A673 (cell line): Measurements from ENCODE around the gene NBEAL1. TPM values are rescaled to one million over a fixed set of nuclear protein-coding genes. Genes with fewer than 3 reads are reported as not detected.
"Not testable (repeated sequence)": the region's sequence is repeated elsewhere in the genome, so short reads cannot be mapped to it uniquely, and the experiment has no call there.

Source experiments
- BruUV-seq: library from RNA; stranded (reverse); fragments of 400-500 nt; replicated peaks from 2 replicates; lab custom pipeline; 2021; lab: Mats Ljungman, UMichigan
- CTCF ChIA-PET: fragments of 300-600 bp; sonication (Branson Sonifier 250); formaldehyde crosslinking; loops from one replicate; lab custom pipeline; 2022; ENCODE audit warnings: antibody characterized with exemption; lab: Charles Lee
- POLR2A ChIA-PET: fragments of 300-600 bp; sonication (Branson Sonifier 250); formaldehyde crosslinking; loops from one replicate; lab custom pipeline; 2022; ENCODE audit warnings: antibody characterized with exemption; ENCODE audit not compliant: low non-redundant PET; lab: Charles Lee
- DNase-seq: peaks from one replicate; pipeline ENCODE4 v3.0.0-alpha.2; 2015; ENCODE audit warnings: low spot score
- H3K27ac ChIP-seq: fragments of 200-600 bp; sonication (generic); 2 replicates; pipeline ENCODE4 v1.5.1; 2016; ENCODE audit warnings: mixed run types, low read depth, mild to moderate bottlenecking, mixed read lengths, antibody characterized with exemption, low read length; ENCODE audit not compliant: poor library complexity, severe bottlenecking
- H3K27me3 ChIP-seq: fragments of 200-600 bp; sonication (generic); replicated peaks from 2 replicates; pipeline ENCODE4 v1.6.1; 2017; ENCODE audit warnings: mixed run types, low read depth, mild to moderate bottlenecking, mixed read lengths, antibody characterized with exemption, low read length; ENCODE audit not compliant: insufficient read depth, poor library complexity
- H3K36me3 ChIP-seq: fragments of 200-600 bp; sonication (generic); 2 replicates; pipeline ENCODE4 v1.6.1; 2016; ENCODE audit warnings: mixed run types, mild to moderate bottlenecking, mixed read lengths, antibody characterized with exemption, low read length; ENCODE audit not compliant: insufficient read depth, poor library complexity, severe bottlenecking
- H3K4me1 ChIP-seq: fragments of 200-600 bp; sonication (generic); 2 replicates; pipeline ENCODE4 v1.6.1; 2017; ENCODE audit warnings: mixed run types, mild to moderate bottlenecking, mixed read lengths, antibody characterized with exemption, low read length; ENCODE audit not compliant: insufficient read depth, poor library complexity, severe bottlenecking
- H3K4me3 ChIP-seq: fragments of 200-600 bp; sonication (generic); 2 replicates; pipeline ENCODE4 v1.5.1; 2016; ENCODE audit warnings: low read depth, mixed run types, mild to moderate bottlenecking, mixed read lengths, low read length; ENCODE audit not compliant: poor library complexity, severe bottlenecking
- H3K9me3 ChIP-seq: fragments of 200-600 bp; sonication (generic); 2 replicates; pipeline ENCODE4 v1.6.1; 2016; ENCODE audit warnings: mixed run types, low read depth, mild to moderate bottlenecking, mixed read lengths, antibody characterized with exemption, low read length; ENCODE audit not compliant: poor library complexity, severe bottlenecking
- EZH2 ChIP-seq: fragments of 200-600 bp; sonication (generic); IDR thresholded peaks from 2 replicates; pipeline ENCODE4 v1.6.1; 2017; ENCODE audit warnings: borderline replicate concordance, low read depth, mild to moderate bottlenecking, mixed read lengths, antibody characterized with exemption, low read length; ENCODE audit not compliant: poor library complexity, severe bottlenecking
- intact Hi-C: fragments of 100-400 bp; cut with micrococcal nuclease; formaldehyde crosslinking; loops from one replicate; pipeline ENCODE4 v1.10.0; 2022; ENCODE audit not compliant: unreplicated experiment
- total RNA-seq: library from RNA; stranded (reverse); gene quantifications from 2 replicates; pipeline ENCODE4 v1.2.3, GENCODE V29; 2021
- TF ChIP-seq, protein P1 (sequence below): fragments of 300-800, 200-600 bp; sonication (generic); conservative IDR thresholded peaks from 2 replicates; pipeline ENCODE4 v1.5.1; 2017; ENCODE audit warnings: low read depth, mild to moderate bottlenecking, antibody characterized with exemption, low read length, moderate library complexity, mixed read lengths

NBEAL1 gene
- total RNA-seq, 1 experiment from 2014 or later: 15.8 TPM

DNA sequence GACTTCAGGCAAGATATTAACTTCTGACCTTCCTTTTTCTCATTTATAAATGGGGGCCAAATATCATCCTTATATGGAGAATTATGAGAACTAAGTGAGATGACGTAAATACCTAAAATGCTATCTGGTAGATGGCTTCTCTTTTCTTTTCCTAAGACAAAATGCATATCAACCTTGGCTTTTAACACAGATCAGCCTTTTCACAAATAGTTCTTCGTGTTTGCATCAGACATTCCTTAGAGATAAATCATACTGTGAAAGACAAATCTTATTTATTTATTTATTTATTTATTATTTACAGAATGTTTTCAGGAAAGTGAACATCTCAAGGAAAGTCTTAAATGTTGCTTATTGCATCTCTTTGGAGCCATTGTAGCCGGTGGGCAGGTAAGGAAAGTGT lies 62.8 kb downstream of the NBEAL1 start:
- no TSS peak for BruUV-seq
- POLR2A ChIA-PET: no interaction called here
- H3K4me1 ChIP-seq: no peaks in the 10 kb centered on the region

DNA sequence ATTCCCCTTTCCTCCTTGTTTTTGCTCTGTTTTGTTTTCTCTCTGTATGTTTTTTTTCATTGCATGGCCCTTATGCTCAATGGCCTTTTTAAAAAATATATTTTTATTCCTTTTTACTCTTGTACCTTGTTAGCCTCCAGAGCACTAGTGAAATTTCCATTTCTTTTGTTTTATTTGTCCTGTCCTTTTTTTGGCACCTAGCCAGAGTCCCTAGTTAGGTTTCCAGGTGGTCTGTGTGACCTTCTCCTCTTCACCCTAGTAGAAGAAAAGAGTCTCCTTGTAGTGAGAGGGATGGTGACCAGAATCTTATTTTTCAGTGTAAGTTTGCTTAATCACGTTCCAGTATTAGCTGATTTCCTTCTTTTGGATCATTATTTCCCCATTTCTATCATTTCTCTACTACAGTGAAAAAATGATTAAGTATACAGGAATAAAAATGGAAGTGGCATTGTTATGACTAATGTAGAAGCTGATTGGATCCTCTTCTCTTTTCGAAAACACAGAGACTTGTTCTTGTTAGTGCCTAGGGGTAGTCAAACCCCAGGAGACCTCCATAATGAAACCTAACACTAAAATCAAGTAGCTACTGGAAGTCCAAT lies 65.9 kb downstream of the NBEAL1 start:
- ChIA-PET CTCF (no interaction called here), POLR2A (interaction anchor here (0.5 kb wide), 1 partner anchor 23 kb away, joined by 4 read pairs; no protein-coding TSS in a partner anchor)
- Histone ChIP-seq H3K36me3 (no peaks in the 10 kb centered on the region), H3K9me3 (no peaks in the 10 kb centered on the region), H3K27me3 (no peaks in the 10 kb centered on the region), H3K4me3 (no peak overlapping the region), H3K4me1 (no peaks in the 10 kb centered on the region), H3K27ac (no peak overlapping the region)
- intact Hi-C loops: no loop called here
- DNase-seq: no peak
- TF ChIP-seq, protein P1, sequence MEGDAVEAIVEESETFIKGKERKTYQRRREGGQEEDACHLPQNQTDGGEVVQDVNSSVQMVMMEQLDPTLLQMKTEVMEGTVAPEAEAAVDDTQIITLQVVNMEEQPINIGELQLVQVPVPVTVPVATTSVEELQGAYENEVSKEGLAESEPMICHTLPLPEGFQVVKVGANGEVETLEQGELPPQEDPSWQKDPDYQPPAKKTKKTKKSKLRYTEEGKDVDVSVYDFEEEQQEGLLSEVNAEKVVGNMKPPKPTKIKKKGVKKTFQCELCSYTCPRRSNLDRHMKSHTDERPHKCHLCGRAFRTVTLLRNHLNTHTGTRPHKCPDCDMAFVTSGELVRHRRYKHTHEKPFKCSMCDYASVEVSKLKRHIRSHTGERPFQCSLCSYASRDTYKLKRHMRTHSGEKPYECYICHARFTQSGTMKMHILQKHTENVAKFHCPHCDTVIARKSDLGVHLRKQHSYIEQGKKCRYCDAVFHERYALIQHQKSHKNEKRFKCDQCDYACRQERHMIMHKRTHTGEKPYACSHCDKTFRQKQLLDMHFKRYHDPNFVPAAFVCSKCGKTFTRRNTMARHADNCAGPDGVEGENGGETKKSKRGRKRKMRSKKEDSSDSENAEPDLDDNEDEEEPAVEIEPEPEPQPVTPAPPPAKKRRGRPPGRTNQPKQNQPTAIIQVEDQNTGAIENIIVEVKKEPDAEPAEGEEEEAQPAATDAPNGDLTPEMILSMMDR: no peak
- TF ChIP-seq EZH2: no peak
- no TSS peak for BruUV-seq

More for the DNA sequence above, 62.8 kb downstream of the NBEAL1 start:
- TF ChIP-seq, protein P1: no peak
- TF ChIP-seq EZH2: no peak
- Histone ChIP-seq H3K9me3 (no peaks in the 10 kb centered on the region), H3K4me3 (no peak overlapping the region), H3K27ac (no peak overlapping the region), H3K36me3 (no peaks in the 10 kb centered on the region), H3K27me3 (no peaks in the 10 kb centered on the region)
- DNase-seq: no peak
- CTCF ChIA-PET: no interaction called here
- intact Hi-C loops: no loop called here

DNA sequence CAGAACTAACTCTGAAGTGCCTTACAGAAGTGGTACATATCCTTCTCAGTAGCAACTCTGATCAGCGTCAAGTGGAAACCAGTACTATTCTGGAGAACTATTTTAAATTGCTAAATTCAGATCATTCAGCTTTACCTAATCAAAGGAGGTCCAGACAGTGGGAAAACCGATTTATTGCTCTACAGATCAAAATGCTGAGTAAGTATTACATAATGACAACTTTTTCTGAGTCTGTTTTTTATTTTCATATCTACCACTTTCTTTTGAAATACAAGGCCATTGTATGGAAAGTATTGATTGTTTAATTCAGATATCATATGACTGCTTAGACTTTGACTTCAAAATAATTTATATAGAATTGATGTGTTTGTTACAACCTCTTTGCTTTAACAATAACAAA lies 68.7 kb downstream of the NBEAL1 start:
- no TSS peak for BruUV-seq
- Histone ChIP-seq H3K27ac (no peak overlapping the region), H3K9me3 (no peaks in the 10 kb centered on the region), H3K4me1 (no peaks in the 10 kb centered on the region), H3K4me3 (no peak overlapping the region), H3K36me3 (no peaks in the 10 kb centered on the region), H3K27me3 (no peaks in the 10 kb centered on the region)
- DNase-seq: no peak
- no peak for TF ChIP-seq EZH2
- TF ChIP-seq, protein P1: no peak
- intact Hi-C loops: no loop called here
- CTCF ChIA-PET: no interaction called here
- POLR2A ChIA-PET: no interaction called here

DNA sequence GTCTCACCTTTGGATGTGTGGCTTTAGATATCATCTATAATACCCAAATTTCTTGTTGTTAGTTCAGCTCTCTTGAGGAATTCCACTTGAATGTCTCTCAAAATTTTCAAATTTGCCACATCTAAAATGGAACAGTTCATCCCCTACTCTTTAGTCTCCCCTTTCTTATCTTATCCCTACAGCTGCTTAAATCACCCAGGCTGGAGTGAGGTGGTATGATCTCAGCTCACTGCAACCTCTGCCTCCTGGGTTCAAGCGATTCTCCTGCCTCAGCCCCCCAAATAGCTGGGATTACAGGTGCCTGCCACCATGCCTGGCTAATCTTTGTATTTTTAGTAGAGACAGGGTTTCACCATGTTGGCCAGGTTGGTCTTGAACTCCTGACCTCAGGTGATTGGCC lies 71.7 kb downstream of the NBEAL1 start:
- DNase-seq, intact Hi-C loops, H3K4me3 ChIP-seq, H3K27ac ChIP-seq, BruUV-seq, CTCF ChIA-PET, H3K4me1 ChIP-seq, H3K9me3 ChIP-seq, H3K36me3 ChIP-seq, POLR2A ChIA-PET, H3K27me3 ChIP-seq: not testable (repeated sequence)

DNA sequence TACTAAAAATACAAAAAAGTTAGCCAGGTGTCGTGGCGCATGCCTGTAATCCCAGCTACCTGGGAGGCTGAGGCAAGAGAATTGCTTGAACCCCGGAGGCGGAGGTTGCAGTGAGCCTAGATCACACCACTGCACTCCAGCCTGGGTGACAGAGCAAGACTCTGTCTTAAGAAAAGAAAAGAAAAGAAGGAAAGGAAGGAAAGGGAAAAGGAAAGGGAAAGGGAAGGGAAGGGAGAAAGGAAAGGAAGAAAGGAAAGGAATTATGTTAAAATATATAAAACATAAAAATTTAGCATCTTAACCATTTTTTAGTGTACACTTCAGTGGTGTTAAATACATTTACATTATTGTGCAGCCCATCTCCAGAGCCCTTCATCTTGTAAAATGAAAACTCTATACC lies 76.0 kb downstream of the NBEAL1 start:
- CTCF ChIA-PET, H3K4me1 ChIP-seq, H3K4me3 ChIP-seq, POLR2A ChIA-PET, H3K27me3 ChIP-seq, intact Hi-C loops, BruUV-seq, H3K36me3 ChIP-seq, DNase-seq, H3K27ac ChIP-seq, H3K9me3 ChIP-seq: not testable (repeated sequence)
